Measurements from ENCODE around the gene NPTN.
A peak's percentile ranks its signal among the peaks of the same experiment; 100 is the strongest.

Gene NPTN

DNA sequence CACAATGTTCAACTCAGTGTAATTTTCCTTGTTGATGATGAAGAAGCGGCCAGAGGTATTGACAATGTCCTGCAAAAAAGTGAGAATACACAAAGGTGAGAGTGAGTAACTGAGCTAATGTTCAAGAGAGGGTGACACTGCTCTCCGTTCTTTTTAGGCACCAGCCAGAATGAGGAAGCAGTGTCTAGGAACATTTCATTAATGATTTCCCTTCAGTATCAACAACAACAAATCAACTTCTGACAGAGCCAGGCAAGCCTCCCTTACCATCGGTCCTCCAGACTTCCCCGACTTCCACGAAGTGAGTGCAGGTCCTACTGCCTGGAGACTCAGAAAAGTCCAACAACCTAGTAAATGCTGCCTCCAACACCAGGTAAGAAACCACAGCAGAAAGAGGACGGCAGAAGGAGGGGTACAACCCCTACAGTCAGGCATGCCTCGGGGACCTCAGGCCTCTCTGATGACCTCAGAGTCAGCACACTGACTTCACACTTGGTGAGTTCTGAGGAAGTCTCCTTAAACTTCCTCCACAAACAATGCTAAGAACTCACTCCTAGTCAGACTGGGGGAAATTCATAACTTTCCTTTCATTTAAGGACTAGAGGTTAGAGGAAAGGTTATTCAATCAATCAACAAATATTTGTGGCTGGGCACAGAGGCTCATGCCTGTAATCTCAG, 62.7 kb downstream of the NPTN start:
- no peak overlapping the region for H3K27ac ChIP-seq
- TF ChIP-seq, protein P1, sequence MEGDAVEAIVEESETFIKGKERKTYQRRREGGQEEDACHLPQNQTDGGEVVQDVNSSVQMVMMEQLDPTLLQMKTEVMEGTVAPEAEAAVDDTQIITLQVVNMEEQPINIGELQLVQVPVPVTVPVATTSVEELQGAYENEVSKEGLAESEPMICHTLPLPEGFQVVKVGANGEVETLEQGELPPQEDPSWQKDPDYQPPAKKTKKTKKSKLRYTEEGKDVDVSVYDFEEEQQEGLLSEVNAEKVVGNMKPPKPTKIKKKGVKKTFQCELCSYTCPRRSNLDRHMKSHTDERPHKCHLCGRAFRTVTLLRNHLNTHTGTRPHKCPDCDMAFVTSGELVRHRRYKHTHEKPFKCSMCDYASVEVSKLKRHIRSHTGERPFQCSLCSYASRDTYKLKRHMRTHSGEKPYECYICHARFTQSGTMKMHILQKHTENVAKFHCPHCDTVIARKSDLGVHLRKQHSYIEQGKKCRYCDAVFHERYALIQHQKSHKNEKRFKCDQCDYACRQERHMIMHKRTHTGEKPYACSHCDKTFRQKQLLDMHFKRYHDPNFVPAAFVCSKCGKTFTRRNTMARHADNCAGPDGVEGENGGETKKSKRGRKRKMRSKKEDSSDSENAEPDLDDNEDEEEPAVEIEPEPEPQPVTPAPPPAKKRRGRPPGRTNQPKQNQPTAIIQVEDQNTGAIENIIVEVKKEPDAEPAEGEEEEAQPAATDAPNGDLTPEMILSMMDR (IDR thresholded peaks at IDR 0.05): no peak
- no peak for TF ChIP-seq ZFX (IDR thresholded peaks at IDR 0.05; ENCODE audit: borderline replicate concordance)

DNA sequence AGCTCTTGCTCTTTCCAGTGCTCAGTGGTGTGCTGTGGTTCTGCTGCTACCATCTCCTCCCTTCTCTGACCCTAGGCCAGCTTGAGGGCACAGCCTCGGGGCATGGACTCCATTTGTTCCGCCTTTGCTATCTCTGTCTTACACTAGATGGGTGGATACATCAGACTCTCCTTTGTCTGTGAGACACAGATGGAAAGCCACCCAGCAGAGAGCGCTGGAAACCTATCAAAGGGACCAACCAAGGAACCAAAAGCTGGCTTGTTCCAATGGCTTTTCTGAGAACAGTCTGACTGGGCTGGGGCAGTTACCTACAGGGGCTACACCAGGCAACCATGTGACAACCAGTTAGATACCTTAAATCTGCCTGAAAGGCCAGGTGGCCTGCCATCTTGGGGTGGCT, 63.8 kb downstream of the NPTN start:
- no peak for TF ChIP-seq ZFX (IDR thresholded peaks at IDR 0.05; ENCODE audit: borderline replicate concordance)
- TF ChIP-seq, protein P1 (IDR thresholded peaks at IDR 0.05): no peak
- no peak overlapping the region for H3K27ac ChIP-seq

DNA sequence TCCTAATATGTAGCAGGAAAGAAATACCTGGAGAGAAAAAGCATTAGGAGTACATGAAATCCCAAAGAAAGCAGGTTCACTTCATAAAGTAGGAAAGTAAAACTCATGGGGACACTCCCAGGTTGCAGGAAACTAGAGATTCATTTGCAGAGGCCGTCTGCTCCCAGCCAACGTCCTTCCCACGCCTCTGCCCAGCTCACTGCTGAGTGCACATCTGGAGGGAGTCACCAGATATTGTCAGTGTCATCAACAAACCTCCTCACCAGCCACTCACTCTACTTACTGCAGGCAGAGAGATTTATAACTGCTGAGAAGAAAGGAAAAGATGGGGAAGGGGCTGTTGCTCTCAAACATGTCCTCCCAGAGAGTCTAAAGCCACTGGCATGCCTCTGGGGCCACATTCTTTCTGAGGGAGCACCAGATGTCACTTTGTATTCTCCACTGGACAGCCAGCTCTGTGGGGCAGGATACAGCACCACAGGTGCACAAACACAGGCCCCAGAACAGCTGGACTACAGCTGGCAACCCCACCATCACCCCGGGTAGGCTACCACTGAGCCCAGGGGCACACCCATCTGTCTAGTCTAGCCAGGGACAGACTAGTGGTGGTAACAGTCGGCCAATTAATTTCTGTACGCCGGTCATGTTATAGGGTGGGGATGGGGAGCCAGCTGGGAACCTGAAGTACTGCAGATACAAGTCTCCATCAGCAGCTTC, 64.5 kb downstream of the NPTN start:
- no peak for TF ChIP-seq ZFX (IDR thresholded peaks at IDR 0.05; ENCODE audit: borderline replicate concordance)
- TF ChIP-seq, protein P1 (IDR thresholded peaks at IDR 0.05): no peak
- no peak overlapping the region for H3K27ac ChIP-seq

DNA sequence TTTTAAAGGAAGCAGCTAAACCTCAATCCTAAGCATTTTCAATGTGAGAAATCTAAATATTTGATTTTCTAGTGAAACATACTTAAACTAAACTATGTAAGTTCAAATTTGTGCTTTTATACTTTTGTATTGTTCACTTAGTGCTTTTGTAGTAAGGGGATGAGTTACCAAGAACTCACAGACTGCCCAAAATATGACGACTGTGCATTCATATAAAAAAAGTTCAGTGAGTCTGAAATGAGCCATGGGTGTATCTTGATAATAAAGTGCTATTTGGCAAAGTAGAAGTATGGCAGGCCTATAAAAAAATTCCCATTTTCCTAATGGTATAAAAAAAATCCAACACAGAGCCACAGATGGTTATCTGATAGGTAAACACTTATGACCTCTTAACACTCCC, 66.2 kb downstream of the NPTN start:
- no peak for TF ChIP-seq ZFX (IDR thresholded peaks at IDR 0.05; ENCODE audit: borderline replicate concordance)
- TF ChIP-seq, protein P1 (IDR thresholded peaks at IDR 0.05): no peak
- no peak overlapping the region for H3K27ac ChIP-seq

DNA sequence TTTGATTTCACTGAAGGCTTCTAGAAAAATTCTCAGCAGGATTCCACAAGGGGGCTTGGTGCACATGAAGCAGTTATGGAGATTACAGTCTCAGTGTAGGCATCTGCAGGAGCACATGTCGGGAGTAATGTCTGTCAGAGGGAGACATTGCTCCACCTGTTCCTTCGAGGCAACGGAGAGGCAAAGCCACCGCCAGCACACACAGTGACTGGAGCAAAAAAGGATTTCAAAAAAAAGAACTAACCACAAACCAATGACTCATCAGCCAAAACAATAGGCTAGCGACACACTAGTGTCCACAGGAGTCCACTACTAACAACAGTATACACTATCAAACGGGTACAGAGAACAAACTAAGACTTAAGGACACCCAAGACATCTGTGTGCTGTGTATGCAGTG, 68.9 kb downstream of the NPTN start:
- H3K27ac ChIP-seq: no peak overlapping the region
- no peak for TF ChIP-seq ZFX (IDR thresholded peaks at IDR 0.05; ENCODE audit: borderline replicate concordance)
- TF ChIP-seq, protein P1 (IDR thresholded peaks at IDR 0.05): no peak

DNA sequence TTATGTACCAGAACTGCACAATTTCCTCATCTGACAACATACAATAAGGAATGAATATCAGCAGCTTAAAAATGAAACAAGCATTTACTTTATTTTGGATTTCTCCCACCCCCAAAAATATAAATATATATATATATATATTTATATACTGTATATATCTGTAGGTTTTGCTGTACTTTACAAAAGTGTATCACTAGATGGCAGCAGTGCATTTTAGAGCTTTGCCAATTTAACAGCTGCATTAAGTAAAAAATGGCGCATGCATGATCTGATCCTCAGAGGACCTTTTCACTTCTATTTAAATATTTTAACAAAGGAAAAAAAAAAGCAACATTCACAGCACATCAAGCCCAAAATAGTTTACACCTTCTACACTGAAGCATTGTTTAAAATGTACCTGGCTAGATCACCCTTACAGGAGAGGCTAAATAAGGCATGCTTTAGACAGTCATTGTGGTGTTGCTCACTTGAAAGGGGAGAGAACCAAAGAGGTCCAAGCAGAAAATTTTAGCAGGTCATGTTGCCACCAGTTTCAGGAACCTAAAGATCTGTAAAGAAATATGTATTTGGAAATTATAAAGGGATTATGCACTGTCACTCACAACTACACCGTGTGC, 72.6 kb downstream of the NPTN start:
- TF ChIP-seq, protein P1 (IDR thresholded peaks at IDR 0.05): peak; percentile 56
- no peak for TF ChIP-seq ZFX (IDR thresholded peaks at IDR 0.05; ENCODE audit: borderline replicate concordance)
- H3K27ac ChIP-seq: no peak overlapping the region

DNA sequence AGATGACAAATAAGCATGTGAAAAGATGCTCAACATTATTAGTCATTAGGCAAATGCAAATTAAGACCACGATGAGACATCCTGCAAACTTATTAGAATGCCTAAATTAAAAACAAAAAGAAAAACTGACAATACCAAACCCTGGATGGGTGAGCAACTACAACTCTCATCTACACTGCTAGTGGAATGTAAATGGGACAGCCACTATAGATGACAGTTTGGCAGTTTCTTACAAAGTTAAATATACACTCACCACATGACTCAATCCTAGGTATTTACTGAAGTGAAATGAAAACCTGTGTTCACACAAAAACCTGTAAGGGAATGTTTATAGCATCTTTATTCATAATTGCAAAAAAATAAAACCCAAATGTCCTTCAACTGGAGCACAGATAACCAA, 74.7 kb downstream of the NPTN start:
- TF ChIP-seq ZFX (IDR thresholded peaks at IDR 0.05; ENCODE audit: borderline replicate concordance): no peak
- TF ChIP-seq, protein P1 (IDR thresholded peaks at IDR 0.05): no peak

More for the DNA sequence above, 74.7 kb downstream of the NPTN start:
- H3K27ac ChIP-seq: no peak overlapping the region

All from 22Rv1 (cell line).